HG02938 (cell line): ENCODE results near the gene UHRF2.
"Not testable (repeated sequence)": the region's sequence is repeated elsewhere in the genome, so short reads cannot be mapped to it uniquely, and the experiment has no call there.

ENCODE experiments used
- ATAC-seq: cut with Tn5 transposase; IDR thresholded peaks from one replicate; pipeline ENCODE4 v1.9.1; 2021; ENCODE audit warnings: mild to moderate bottlenecking, moderate library complexity; ENCODE audit not compliant: unreplicated experiment

Gene UHRF2

DNA sequence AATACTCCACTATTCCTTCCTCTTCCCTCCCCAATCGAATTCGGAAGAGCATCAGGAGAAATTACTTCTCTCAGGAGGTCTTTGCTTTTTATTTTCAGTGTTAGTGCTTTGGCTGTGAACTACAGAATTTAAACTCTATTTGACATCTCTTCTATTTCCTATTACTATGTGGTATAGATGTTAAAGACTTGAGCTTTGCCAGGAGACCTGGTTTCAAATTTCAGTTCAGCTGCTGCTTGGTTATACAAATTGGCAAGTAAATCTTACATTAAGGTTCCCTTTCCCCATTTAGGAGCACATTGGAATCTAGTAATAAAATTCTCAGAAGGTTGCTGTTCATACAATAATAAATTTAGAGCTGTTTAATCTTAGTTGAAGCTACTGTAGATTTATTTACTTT is 13.1 kb downstream of the UHRF2 start:
- no peak for ATAC-seq

DNA sequence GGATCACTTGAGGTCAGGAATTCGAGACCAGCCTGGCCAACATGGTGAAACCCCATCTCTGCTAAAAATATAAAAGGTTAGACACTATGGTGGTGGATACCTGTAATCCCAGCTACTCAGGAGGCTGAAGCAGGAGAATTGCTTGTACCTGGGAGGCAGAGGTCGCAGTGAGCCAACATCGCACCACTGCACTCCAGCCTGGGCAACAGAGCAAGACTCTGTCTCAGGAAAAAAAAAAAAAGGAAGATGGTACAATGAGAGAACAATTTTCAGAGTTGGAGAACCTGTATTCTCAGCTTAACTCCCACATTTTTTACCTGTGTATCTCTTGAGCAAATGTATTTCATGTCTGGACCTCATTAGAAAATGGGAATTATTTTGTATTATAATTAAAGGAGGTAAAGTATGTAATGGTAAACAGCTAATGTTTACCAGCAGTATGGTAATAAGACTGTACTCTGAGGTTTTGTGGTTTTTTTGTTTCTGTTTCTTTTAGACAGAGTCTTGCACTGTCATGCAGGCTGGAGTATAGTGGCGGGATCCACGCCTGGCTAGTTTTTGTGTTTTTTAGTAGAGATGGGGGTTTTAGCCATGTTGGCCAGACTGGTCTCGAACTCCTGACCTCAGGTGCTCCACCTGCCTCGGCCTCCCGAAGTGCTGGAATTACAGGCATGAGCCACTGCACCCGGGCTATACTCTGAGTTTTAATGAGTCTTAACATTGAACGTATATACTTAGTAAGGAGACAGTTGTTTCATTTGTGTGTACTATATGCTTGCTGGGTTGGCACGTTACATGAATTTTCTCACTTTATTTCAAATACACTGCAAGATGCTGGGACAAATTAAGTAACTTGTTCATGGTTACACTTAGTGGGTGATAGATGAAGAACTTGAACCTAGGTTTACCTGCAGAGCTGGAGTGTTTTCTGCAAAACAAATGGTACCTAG is 16.2 kb downstream of the UHRF2 start:
- peak; percentile 95 for ATAC-seq

DNA sequence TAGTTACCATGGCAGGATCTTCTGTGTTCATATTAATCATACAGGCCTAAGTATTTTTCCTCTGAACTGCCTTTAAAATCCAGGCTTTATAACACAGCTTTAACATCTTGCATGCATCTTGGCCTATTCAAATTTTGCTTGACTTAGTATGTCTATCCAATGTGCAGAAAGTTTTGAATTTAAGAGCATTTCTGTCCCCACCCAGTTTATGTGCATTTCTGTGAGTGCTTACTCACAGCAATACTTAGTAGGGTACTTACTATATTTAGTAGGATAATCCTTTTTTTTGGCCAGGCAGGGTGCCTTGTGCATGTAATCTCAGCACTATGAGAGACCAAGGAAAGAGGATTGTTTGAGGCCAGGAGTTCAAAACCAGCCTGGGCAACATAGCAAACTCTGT is 18.0 kb downstream of the UHRF2 start:
- ATAC-seq: no peak

DNA sequence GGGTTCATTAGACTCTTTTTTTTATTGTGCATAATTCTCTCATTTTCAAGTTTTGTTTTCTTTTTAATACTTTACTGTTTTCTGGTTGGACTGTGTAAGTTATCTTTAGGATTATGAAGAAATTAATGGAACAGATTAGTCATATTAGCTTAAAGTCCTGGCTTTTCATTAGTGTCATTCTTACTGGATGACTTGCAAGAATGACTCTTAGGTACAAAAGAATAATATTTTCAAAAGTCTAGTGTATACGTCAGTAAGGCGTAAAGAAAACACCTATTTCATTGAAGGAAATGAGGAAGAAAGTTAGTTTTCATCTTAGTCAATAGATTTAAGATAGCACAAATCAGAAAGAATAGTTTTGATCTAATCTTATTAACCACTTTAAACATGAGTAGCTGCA is 20.4 kb downstream of the UHRF2 start:
- ATAC-seq: no peak

DNA sequence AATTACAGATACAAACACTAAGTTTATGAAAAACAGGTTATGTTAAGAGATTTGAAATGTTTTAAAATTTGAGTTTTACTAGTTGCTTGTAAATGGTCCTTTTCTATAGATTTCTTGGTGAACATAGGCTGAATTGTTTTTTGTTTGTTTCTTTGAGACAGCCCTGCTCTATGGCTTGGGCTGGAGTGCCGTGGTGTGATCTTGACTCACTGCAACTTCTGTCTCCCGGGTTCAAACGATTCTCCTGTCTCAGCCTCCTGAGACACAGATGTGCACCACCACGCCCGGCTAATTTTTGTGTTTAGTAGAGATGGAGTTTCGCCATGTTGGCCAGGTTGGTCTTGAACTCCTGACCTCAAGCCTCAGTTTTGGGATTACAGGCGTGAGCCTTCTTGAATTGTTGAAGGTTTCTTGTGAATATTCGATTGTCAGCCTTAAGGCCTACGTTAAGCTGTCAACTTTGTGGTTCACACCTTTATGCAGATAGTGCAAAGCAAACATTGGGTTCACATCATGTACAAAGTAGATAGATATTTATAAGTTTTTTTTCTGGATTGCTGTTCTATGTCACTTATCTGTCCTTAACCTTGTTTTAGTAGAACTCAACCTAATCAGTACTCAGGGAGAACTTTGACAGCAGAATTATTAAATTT is 26.2 kb downstream of the UHRF2 start:
- ATAC-seq: no peak

DNA sequence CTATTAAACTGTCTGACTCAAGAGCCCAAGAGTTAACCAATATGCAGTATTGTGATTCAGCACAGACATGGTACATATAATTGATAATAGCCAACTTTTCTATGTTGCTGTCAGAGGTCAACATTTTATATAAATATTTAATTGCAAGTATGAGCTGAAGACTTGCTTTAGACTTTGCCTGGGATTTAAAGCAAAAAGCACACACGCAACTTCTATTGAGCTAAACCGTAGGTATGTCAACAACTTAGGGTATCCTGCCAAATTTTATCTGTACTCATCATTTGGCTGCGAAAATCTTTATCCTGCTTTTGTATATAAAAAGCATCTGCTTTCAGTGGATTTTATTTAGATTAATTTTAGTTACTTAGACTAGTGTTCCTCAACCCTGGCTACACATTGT is 27.4 kb downstream of the UHRF2 start:
- no peak for ATAC-seq

DNA sequence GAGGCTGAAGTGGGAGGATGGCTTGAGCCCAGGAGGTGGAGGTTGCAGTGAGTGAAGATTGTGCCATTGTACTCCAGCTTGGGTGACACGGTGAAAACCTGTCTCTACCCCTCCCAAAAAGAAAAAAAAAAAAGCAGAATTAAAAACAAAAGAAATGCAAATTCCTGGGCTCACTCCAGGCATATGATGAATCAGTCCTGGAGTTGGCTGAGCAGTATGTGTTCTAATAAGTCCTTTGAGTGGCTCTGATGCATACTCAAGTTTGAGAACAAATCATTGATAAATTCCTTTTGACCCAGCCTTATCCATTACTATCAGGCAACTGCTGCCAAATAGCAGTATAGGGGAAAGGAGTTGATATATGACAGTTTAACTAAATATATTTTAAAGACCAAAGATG is 28.3 kb downstream of the UHRF2 start:
- no peak for ATAC-seq

DNA sequence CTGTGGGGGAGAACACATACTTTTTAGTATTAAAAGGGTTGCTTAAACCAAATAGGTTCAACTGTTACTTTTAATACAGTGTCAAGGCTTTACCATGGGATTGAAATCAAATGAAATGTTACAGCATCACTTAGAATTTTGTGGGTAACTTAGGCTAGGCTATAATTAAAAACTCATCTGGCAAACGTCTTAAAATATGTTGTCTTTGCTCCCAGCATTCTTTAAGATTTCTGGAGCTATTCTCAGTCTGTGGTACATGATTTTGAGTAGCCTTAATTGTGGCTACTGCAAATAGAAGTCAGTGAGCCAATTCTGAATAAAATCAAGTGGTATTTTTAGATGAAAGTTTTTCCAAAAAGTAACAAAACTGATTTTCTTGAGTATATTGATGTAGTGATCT is 30.7 kb downstream of the UHRF2 start:
- no peak for ATAC-seq

DNA sequence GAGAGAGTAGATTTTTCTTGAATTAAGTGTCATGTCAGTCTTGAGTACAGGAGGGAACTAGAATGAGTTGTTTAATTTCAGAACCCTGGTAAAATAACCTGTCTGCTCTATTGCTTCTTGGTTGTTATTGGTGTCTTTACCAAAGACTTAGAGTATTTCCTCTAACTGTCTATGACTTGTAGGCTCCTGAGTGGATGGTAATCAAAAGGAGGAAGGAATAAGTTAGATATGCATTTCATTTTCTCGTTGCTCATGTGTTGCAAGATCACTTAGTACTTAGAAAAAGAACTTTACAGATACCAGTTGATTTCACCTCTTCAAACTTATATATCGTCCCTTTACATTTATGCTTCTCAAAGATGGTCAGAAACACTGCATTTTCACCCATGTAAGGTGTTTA is 31.1 kb downstream of the UHRF2 start:
- ATAC-seq: no peak

DNA sequence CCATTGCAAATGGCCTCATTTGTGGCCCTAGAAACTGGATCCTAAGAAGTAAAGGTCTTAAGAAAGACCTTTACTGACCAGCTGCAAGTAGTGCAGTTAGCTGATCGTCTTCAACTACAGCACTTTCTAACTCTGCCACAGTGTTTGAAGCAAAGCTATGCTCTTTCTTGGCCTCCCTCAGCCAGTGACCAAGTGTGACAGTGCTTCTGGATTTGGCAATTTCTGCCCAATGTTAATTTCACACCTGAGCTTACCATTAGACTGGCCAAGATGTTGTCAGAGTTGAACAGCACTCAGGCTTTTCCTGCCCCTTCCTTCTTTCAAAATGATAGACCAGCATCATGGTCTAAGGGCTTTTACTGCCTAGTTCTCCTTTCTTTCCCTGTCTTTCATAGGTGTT is 36.1 kb downstream of the UHRF2 start:
- ATAC-seq: no peak

DNA sequence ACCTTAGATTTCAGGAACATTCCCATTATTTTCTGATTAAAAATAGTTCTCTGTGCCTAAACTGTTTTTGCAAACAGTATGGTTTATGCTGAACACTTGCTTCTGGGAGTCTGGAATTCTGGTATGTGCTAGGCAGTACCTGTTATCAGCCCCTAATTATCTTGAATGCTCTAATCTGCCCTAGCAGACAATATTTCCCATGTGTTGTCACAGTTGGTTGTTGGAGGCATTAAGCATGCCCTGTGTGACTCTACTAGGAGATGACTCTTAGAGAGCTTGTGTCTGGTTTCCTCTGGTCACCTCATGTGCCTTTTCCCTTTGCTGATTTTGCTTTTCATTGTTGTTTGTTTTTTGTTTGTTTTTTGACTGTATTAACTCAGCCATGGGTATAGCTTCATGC is 36.6 kb downstream of the UHRF2 start:
- no peak for ATAC-seq

DNA sequence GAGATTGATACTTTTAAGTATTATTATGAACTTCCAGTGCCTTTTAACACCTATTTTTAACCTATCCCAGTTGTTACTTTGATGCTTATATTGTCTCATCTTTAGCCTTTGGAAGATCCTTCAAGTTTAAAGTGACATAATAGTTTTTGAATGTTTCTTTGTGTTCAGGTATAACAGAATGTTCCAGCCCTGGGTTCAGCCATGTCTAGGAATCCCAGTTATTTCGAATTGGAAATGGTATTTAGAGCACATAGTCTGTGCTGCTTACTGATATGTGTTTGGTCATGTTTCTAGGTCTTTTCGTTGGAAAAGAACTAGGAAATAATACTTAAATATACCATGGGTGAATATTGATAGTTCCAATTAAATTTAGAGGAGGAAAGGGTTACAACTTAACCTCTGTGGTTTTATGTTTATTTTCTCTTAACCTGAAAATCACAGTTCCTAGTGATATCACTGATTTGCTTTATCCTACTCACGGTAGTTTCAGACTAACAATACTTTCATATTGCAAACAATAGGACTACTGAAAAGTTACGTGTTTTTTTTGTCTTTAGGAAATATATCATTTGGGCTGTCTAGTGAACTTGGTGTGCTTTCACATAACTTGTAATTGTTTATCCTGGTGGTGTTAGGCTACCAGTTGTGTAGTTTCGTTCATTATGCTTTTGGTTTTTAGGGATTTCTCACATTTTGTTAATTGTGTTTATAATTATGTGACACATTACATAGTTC is 37.8 kb downstream of the UHRF2 start:
- ATAC-seq: no peak

DNA sequence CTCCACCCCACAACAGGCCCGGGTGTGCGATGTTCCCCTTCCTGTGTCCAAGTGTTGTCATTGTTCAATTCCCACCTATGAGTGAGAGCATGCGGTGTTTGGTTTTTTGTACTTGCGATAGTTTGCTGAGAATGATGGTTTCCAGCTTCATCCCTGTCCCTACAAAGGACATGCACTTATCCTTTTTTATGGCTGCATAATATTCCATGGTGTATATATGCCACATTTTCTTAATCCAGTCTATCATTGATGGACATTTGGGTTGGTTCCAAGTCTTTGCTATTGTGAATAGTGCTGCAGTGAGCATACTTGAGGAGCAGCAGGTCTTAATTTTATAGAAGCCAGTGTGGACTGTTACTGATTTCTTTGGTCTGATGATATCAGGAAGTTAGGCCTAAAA is 42.3 kb downstream of the UHRF2 start:
- ATAC-seq: not testable (repeated sequence)

DNA sequence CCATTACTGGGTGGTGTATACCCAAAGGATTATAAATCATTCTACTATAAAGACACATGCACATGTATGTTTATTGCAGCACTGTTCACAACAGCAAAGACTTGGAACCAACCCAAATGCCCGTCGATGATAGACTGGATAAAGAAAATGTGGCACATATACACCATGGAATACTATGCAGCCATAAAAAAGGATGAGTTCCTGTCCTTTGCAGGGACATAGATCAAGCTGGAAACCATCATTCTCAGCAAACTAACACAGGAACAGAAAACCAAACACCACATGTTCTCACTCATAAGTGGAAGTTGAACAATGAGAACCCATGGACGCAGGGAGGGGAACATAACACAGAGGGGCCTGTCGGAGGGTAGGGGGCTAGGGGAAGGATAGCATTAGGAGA is 45.7 kb downstream of the UHRF2 start:
- not testable (repeated sequence) for ATAC-seq

DNA sequence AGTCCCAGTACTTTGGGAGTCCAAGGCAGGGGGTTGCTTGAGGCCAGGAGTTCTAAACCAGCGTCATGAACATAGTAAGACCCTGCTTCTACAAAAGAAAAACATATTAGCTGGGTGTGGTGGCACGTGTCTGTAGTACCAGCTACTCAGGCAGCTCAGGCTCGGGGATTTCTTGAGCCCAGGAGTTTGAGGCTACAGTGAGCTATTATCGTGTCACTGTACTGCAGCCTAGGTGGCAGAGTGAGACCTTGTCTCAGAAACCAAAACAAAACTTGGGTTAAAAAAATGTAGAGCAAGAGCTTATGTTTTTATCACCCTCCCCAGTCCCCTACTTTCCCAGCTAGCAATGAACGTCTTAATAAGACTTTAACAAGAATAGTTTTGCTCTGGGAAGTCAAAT is 46.7 kb downstream of the UHRF2 start:
- no peak for ATAC-seq

DNA sequence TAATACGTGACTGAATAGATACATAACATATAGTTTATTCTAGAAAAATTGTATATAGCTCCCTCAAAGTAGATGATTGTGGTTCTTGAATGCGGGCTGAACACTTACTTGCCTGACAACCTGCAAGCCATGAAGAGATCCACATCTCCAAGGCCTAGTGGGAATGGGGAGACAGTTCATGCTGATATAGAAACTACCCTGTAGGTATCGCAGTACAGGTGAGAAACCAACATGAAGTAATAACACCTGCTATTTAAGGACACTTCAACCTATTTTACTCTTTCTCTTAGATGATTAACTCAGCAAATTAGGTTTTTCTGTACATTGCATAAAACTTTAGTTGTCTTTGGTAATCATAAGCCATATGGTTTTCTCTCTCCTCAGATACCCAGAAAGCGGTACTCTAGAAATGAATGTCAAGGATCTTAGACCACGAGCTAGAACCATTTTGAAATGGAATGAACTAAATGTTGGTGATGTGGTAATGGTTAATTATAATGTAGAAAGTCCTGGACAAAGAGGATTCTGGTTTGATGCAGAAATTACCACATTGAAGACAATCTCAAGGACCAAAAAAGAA is 47.3 kb downstream of the UHRF2 start:
- no peak for ATAC-seq

DNA sequence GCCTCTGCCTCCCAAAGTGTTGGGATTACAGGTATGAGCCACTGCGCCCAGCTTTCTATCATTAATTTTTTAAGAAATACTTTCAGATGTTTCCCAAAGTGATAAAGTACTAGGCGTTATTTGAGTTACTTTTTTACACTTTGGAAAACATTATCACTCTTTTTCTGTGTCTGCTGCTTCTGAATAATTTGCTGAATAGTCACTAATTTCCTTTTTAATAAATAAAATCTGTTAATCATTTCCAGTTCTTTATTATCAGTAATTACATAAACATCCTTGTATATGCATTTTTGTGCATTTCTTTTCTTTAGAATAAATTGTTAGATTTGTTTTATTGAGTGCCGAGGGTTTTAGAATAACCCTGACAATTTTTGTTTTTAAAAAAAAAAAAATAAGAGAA is 48.6 kb downstream of the UHRF2 start:
- no peak for ATAC-seq

DNA sequence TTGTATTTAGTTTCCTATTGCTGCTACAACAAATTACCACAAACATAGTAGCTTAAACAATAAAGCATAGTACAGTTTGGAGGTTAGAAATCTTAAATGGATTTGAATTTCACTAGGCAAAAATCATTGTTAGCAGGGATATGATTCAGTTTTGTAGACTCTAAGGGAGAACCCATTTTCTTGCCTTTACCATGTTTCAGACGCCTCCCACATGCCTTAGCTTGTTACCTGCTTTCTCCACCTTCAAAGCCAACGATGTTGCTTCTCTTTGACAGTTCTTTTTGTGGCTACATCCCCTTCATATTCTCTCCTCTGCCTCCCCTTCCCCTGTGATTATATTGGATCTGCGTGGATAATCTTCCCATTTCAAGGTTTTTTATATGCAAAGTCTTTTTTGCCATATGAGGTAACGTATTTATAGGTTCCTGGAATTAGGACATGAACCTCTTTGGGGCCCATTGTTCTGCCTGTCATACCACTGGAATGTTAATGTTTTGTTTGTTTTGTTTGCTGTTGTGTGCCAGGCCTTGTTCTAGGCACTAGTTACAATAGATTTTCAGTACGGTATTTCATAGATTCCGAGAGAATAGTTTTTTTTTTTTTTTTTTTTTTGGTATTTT is 54.1 kb downstream of the UHRF2 start:
- ATAC-seq: no peak

DNA sequence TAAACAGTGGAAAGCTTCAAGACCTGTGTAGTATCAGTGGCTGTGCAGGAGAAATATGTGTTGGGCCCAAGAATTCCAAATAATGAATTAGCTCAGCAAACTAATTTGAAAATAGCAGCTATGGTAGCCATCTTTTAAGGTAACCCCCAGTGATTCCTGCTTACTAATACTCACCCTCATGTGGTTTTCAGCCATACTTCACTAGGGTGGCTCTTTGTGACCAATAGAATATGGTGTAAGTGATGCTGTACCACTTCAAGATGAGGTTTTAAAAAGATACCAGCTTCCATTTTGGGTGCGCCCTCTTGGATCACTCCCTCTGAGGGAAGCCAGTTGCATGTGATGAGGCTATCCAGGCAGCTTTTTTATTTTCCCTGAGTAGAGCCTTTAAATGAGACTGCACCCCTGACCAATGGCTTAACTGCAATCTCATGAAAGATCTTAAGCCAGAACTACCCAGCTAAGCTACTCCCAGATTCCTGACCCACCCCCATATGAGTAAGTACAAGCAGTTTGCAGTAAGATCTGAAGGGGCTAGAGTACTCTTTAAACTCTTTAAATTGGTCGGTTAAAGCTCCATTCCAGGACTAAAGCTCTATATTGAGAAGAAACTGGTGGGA is 58.3 kb downstream of the UHRF2 start:
- ATAC-seq: no peak

DNA sequence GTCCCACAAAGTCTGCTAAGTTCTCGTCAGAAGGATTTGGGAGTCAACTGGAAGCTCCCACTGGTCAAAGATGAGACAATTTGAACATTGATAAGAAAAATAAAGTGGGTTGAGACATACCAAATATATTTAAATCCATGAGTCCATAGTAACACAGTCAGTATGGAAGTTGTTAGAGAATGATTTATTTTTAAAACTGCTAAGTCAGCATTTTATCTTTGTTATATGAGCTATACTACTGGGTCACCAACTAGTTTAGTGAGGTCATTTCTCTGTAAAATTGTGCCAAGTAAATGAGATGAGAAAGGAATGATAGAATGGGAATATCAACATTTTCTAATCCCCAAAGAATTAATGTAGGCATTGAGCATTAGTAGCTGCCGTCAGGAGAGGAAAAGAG is 60.2 kb downstream of the UHRF2 start:
- no peak for ATAC-seq
